ENCODE results near the gene UVRAG.

Gene UVRAG

DNA sequence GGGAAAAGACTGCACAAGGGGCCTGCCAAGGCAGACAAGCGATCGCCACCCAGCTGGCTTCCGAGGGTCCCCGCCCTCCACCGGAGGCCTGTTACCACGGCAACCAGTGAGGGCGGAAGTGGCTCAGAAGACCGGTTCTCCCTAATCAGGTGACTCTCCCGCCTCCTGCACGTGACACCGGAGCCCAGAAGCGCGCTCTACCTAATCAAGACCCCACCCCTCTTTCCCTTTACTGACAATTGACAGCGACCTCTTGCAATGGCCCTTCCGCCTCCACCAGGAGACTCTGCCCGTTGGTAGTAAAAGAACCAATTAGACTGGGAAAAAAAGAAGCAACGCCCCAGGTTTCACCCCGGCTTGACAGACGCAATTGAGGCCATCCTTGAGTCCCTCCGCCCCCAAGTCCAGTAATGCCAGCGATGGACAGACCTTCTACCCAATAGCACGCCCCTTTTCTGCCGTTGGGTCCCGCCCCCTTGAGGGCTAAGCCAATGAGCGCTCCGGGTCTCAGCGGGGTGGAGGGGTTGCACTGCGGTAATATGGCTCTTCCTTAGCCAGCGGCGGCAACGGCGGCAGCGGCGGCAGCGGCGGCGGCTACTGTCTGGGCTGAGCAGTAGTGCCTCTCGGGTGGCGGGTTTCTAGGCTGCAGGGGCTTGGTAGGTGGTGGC lies at the start of gene UVRAG:
Gene UVRAG (plus strand): TSS at position 534 of the 668 bp plus-strand sequence. CDS start 198 bp downstream, outside the sequence.
- DNase-seq, result peak; percentile 99

DNA sequence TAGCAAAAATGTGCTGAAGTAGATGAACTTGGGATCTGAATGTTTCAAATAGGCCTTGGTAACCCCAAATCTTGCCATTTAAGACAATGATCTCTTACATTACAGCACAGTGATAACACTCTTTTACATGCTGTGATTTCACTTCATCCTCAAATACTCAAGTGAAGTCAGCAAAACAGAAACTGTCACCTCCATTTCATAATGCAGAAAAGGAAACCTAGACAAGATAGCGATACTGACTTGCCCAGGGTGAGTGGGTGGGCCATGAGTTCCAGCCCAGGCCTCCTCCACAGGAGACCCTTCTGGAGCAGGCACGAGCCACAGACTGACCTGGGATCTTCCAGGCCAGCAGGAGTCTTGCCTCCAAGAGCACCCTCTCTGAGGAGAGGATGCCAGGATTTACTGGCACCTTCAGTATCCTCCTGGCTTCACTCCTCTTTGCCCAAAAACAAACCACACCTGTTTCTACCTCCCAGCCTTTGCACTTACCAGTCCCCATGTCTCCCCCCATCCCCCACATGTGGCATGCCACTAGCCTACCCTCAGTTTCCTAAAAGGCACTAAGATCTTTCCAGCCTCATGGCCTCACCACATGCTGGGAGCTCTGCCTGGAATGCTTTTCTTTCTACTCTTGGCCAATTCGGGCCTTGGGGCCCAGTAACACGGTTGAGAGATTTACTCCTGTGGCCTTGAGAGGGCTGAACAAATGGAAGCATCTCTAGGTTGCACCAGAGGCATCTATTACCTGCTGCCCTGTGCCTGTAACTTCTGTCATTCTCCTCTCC lies 48.4 kb upstream of the UVRAG start:
- no peak for DNase-seq

DNA sequence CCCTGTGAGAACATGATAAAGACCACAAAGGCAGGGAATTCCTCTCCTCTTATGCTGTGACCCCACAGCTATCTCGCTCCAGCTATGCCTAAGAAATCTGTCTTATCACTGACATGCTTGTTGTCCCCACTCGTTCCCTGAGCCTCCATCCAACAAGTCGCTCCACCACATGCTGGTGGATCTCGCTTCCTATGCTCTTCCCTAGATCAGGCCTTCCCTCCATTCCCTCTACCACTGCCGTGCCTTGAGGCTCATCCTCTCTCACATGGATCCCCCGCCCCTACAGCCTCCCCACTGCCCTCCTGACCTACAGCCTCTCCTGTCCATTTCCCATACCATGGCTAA lies 47.8 kb upstream of the UVRAG start:
- DNase-seq, result no peak

DNA sequence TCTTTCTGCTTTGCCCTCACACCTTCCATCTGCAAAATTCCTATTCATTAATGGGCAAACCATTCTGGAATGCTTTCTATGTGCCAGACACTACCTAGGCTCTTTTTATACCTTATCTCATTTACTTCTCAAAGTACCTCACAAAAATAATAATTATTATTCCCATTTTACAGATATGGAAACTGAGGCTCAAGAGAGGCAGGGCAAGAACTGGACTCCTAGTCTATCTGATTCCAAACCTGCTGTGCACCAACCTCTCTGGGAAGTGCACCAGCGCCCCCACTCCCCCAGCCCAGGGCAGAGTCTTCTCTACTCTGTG lies 47.3 kb upstream of the UVRAG start:
- no peak for DNase-seq

DNA sequence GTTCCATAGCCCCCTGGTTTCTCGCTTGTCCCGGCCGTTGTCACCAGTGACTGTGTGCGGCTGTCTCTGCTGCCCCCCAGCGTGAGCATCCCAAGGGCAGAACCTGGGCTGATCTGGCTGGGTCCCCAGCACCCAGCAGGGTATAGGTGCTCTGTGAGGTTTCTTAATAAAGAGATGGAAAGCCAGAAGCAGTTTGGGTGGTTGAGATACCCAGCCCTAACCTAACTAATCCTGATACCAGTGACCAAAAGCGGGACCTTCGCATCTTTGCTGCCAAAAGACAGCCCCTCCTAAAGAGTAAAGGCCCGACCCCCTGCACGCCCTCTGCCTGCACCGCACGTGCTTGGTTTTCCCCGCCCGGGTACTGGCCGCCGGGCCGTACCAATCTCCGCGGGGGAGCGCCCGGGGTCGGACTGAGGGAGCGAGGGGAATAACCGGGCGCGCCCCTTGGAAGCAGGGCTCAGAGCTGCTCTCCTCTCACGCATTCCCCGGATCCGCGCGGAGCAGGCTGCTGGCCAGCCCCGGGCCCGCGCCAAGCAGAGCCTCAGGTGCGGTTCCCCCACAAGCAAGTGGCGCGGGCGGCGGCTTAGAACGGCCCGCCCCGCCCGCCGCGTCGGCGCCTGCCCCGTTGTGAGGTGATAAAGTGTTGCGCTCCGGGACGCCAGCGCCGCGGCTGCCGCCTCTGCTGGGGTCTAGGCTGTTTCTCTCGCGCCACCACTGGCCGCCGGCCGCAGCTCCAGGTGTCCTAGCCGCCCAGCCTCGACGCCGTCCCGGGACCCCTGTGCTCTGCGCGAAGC lies 46.7 kb upstream of the UVRAG start, which contains the start of gene DGAT2:
Gene DGAT2 (plus strand): TSS at position 667 of the 797 bp plus-strand sequence. CDS start 214 bp downstream, outside the sequence.
- peak; percentile 46 for DNase-seq

DNA sequence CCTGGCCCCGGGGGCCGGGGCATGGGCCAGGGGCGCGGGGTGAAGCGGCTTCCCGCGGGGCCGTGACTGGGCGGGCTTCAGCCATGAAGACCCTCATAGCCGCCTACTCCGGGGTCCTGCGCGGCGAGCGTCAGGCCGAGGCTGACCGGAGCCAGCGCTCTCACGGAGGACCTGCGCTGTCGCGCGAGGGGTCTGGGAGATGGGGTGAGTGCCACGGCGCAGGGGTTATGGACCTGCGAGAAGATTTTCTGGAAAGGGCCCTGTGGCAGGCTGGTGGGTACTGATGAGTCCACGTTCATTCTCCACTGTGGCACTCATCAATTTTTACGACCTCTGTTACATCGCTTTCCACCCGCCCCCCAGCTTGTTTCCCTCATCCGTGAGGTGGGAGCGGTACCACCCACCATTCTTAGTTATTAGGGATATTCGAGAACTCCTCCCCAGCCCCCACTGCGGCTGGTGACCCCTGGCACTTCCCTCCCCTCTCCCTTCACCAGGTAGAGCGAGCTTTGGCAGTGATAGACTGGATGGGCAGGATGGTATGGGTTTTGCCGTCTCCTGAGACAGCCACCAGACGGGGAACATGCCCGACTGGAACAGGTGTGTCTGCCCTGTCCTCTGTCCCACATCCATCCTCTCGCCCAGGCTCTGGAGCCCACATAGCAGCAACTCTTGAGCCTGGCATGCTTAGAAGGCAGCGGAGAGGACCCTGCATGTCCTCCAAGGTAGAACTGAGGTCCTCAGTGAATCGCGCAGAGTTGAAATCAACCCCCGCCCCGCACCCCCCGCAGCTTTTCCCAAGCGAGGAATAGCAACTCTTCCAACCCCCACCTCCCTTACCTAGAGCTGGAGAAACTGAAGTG lies 45.9 kb upstream of the UVRAG start:
- no peak for DNase-seq

GRCh38 chr11:75770102-75770501 lies 44.9 kb upstream of the UVRAG start:
- no peak for DNase-seq

- DNase-seq, result no peak
Observed at GRCh38 chr11:75771646-75772410, 43.2 kb upstream of the UVRAG start.

DNA sequence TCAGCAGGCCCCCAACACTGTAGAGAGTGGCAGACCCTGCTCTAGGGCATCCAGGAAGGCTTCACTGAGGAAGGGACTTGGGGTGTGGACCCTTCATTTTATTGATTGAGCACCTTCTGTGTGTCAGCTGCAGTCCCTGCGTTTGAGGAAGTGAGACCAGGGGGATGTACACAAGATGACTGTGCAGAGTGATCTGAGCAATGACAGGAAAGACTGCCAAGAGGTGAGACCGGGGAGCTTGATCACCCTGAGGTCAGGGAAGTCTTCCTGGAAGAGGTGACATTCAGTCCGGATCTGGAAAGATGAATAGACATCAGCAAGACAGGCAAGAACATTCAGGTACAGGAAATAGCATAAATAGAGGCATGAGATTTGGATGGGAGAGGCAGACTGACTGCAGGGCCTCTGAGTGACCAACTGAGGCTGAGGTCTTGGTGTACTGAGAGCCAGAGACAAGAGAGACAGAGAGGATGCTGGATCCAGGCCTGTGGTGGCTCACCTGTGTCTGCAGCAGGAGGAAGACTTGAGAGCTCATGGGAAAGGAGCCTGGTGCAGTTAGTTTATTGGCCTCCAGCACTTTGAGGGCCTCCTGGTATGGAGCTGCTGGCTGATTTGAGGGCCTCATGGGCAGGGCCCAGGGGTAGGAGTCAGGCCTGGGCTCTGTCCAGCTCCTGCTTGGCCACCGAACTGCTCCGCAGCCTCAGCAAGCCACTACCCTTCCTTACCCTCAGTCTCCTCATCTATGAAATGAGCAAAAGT lies 41.2 kb upstream of the UVRAG start:
- DNase-seq, result no peak

DNA sequence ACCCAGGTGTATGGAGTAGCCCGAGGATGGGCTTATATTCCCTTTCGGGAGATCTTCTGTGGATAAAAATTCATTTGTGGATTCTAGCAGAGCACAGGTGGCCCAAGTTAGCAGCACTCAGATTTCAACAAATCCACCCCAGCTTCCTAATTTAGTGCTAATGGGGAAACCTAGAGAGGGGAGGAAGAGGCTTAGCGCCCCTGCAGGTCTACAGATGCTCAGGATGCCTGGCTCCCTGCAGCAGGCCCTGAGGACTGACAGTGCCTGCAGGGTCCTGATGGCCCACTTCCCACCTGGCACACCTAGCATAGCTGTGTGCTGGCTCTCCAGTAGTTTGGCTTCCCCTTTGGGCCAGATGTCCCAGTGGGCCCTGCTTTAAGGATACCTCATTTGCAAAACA lies 40.0 kb upstream of the UVRAG start:
- no peak for DNase-seq

- DNase-seq, result no peak
Observed at GRCh38 chr11:75776546-75776945, 38.5 kb upstream of the UVRAG start.

DNA sequence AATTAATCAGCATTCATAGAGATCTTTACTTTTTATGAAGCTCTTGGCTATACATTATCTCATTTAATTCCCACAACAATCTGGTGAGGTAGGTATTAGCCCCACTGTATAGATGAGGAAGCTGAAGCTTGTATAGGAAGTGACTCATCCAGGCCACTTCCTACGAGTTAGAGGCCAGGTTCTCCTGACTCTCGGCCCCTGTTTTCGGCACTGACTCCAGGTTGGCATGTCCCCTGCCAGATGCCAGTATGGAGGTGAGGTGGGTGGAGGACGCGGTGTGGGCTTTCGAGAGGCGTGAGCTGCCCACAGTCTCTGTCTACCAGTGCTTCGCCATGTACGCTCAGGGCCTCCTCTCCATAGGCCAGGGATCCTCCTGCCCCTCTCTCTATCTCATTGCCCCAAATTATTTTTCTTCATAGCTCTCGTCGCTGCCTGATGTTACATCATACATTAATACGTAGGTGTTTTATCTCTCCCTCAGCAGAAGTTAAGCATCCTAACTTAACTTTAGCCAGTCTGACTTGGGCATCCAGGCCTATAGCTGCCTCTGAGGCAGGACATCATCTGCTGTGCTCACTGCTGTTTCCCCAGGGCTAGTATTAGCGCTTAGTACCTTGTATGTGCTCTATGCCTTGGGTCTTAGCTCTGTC lies 37.4 kb upstream of the UVRAG start:
- no peak for DNase-seq

GRCh38 chr11:75778962-75779361 lies 36.0 kb upstream of the UVRAG start:
- DNase-seq, result no peak

- no peak for DNase-seq
Observed at GRCh38 chr11:75779960-75780359, 35.0 kb upstream of the UVRAG start.

DNA sequence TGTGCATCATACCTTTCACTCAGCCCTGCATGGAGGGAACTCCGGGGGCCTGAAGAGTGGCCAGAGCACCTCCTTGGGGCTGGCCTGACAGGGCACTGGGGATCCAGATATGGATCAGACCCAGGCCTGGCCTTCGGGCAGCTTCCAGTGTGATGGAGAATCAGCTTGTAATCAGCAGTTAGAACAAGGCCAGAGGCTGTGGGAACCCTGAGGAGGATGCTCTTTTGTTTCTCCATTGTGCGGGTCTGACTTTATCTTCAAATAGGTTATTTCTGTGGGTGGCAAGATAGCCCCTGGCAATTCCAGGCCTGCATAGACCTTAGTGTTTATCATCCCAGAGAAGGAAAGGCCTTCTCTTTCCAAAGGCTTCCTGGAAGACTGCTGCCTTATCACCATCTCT lies 34.1 kb upstream of the UVRAG start:
- no peak for DNase-seq

GRCh38 chr11:75781296-75781695 lies 33.7 kb upstream of the UVRAG start:
- no peak for DNase-seq

DNA sequence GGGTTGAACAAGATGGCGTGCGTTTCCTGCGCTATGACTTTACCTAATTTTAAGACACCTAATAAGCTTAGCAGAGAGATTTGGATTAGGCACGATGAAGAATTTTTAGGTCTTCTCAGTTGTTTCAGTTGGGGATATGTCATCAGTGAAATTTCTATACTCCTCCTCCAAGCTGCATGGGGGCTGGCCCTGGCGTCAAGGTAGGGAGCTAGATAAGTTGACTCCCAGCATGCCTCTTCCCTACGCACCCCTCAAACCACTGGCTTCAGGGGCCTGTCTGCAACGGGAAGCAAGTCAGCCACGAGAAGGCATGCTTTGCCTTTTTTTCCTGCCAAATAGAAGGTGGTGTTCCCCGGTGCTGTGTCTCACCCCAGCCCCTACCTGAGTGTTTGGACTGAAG lies 33.2 kb upstream of the UVRAG start:
- no peak for DNase-seq

- no peak for DNase-seq
Observed at GRCh38 chr11:75782540-75783263, 32.3 kb upstream of the UVRAG start.

- no peak for DNase-seq
Observed at GRCh38 chr11:75783416-75784084, 31.5 kb upstream of the UVRAG start.
